Measurements from ENCODE around the gene PHRF1.
A peak's percentile ranks its signal among the peaks of the same experiment; 100 is the strongest.

The PHRF1 gene

DNA sequence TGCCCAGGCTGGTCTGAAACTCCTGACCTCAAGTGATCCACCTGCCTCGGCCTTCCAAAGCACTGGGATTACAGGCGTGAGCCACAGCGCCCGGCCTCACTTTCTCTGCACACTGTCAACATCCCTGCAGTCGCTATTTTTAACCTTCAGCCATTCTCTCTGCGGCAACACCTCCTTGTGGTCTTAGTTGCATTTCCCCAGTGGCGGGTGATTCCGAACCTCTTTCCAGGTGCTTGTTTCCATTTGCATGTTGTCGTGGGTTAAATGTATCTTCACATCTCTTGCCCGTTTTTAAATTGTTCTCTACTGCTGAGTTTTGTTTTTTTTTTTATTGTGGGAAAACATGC lies 52.9 kb downstream of the PHRF1 start:
- TF ChIP-seq, protein P1, sequence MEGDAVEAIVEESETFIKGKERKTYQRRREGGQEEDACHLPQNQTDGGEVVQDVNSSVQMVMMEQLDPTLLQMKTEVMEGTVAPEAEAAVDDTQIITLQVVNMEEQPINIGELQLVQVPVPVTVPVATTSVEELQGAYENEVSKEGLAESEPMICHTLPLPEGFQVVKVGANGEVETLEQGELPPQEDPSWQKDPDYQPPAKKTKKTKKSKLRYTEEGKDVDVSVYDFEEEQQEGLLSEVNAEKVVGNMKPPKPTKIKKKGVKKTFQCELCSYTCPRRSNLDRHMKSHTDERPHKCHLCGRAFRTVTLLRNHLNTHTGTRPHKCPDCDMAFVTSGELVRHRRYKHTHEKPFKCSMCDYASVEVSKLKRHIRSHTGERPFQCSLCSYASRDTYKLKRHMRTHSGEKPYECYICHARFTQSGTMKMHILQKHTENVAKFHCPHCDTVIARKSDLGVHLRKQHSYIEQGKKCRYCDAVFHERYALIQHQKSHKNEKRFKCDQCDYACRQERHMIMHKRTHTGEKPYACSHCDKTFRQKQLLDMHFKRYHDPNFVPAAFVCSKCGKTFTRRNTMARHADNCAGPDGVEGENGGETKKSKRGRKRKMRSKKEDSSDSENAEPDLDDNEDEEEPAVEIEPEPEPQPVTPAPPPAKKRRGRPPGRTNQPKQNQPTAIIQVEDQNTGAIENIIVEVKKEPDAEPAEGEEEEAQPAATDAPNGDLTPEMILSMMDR (conservative IDR thresholded peaks at IDR 0.05; ENCODE audit: low read length): no peak
- H3K4me3 ChIP-seq (ENCODE audit: low read length): no peak overlapping the region
- DNase-seq (ENCODE audit: low read depth): no peak

GRCh38 chr11:630871-631270 lies 54.6 kb downstream of the PHRF1 start:
- TF ChIP-seq, protein P1 (conservative IDR thresholded peaks at IDR 0.05; ENCODE audit: low read length): no peak
- H3K4me3 ChIP-seq (ENCODE audit: low read length): no peak overlapping the region
- DNase-seq (ENCODE audit: low read depth): no peak

- TF ChIP-seq, protein P1 (conservative IDR thresholded peaks at IDR 0.05; ENCODE audit: low read length): no peak
- no peak overlapping the region for H3K4me3 ChIP-seq (ENCODE audit: low read length)
- DNase-seq (ENCODE audit: low read depth): no peak
These were observed 59.8 kb downstream of the PHRF1 start for GRCh38 chr11:635945-636510.

GRCh38 chr11:636511-637332 lies 60.5 kb downstream of the PHRF1 start, which contains the start of gene DRD4:
TSS of gene DRD4 (plus strand) at chr11:637269. CDS start at chr11:637305, 36 bp downstream.
- peak; percentile 33 for DNase-seq (ENCODE audit: low read depth)
- TF ChIP-seq, protein P1 (conservative IDR thresholded peaks at IDR 0.05; ENCODE audit: low read length): no peak
- H3K4me3 ChIP-seq (ENCODE audit: low read length): no peak within 1 kb of the TSS; the same call in 1 of the 2 replicates

DNA sequence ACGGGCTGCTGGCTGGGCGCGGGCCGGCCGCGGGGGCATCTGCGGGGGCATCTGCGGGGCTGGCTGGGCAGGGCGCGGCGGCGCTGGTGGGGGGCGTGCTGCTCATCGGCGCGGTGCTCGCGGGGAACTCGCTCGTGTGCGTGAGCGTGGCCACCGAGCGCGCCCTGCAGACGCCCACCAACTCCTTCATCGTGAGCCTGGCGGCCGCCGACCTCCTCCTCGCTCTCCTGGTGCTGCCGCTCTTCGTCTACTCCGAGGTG lies 61.0 kb downstream of the PHRF1 start:
- TF ChIP-seq, protein P1 (conservative IDR thresholded peaks at IDR 0.05; ENCODE audit: low read length): no peak
- H3K4me3 ChIP-seq (ENCODE audit: low read length): no peak overlapping the region; the same call in 1 of the 2 replicates
- DNase-seq (ENCODE audit: low read depth): no peak

DNA sequence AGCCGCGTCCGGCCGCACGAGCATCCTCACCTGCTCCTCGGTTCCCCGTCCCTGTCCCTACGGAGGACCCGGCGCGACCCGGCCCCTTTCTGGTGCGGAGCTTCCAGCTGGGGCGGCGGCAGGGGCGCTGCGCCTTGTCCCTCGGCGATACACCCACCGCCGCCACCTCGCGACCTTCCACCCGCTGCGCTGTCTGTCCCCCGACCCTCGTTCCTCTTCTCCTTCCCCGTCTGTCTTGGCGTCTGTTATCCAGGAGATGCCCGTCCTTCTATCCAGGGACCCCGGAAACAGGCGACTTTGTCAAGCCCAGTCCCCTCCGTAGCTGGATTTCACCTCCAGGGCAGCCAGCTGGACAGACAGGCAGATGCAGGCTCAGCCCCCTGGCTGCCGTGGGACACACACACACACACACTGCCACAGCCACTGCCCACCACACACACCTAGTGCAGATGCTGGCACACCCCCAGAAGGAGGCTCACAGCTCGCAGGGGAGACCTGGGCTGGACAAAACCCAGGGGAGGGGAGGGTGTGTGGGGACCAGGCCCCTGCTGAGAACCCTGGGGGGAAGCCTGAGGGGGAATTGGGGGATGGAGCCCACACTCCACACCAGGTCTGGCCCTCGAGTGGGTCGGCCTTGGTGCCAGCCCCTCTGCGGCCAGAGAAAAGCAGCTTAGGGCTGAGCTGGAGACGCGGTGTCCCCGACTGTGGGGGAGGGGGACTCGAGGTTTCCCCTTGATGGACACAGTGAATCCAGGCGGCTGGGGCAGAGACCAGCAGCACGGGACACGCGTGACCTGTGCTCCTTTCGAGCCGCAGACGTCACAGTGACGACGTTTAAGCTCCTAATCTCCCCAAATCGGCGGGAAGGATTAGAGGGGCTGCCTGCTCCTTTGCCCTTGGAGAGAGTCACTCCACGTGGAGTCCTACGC lies 61.6 kb downstream of the PHRF1 start:
- DNase-seq (ENCODE audit: low read depth): no peak
- no peak overlapping the region; the same call in 1 of the 2 replicates for H3K4me3 ChIP-seq (ENCODE audit: low read length)
- TF ChIP-seq, protein P1 (conservative IDR thresholded peaks at IDR 0.05; ENCODE audit: low read length): no peak
